MM.1S (cell line): ENCODE results near the gene SLIT3.

Source experiments
- DNase-seq: peaks from one replicate; pipeline ENCODE4 v3.0.0-alpha.2; 2015
- H2AFZ ChIP-seq: fragments of 300-600 bp; sonication (generic); 2 replicates; pipeline ENCODE4 v1.6.0; 2016; ENCODE audit warnings: antibody characterized with exemption, low read length
- H3F3A ChIP-seq: fragments of 300-600 bp; sonication (generic); 2 replicates; pipeline ENCODE4 v1.6.1; 2016; ENCODE audit warnings: mild to moderate bottlenecking, antibody characterized with exemption, low read length, moderate library complexity, mixed read lengths; ENCODE audit not compliant: insufficient read depth
- H3K27ac ChIP-seq: fragments of 300-600 bp; sonication (generic); 2 replicates; pipeline ENCODE4 v1.5.1; 2016; ENCODE audit warnings: mild to moderate bottlenecking, low read length
- H3K27me3 ChIP-seq: fragments of 300-600 bp; sonication (generic); replicated peaks from 2 replicates; pipeline ENCODE4 v1.6.0; 2016; ENCODE audit warnings: low read length; ENCODE audit not compliant: insufficient read depth
- H3K36me3 ChIP-seq: fragments of 300-600 bp; sonication (generic); replicated peaks from 2 replicates; pipeline ENCODE4 v1.6.1; 2016; ENCODE audit warnings: mild to moderate bottlenecking, low read length, mixed read lengths; ENCODE audit not compliant: insufficient read depth
- H3K4me1 ChIP-seq: fragments of 300-600 bp; sonication (generic); 2 replicates; pipeline ENCODE4 v1.6.1; 2016; ENCODE audit warnings: low read length, mixed read lengths
- H3K4me2 ChIP-seq: fragments of 300-600 bp; sonication (generic); 2 replicates; pipeline ENCODE4 v1.6.0; 2016; ENCODE audit warnings: low read depth, low read length
- H3K4me3 ChIP-seq: fragments of 300-600 bp; sonication (generic); 2 replicates; pipeline ENCODE4 v1.5.1; 2016; ENCODE audit warnings: low read length, mixed read lengths
- H3K79me2 ChIP-seq: fragments of 300-600 bp; sonication (generic); 2 replicates; pipeline ENCODE4 v1.6.1; 2016; ENCODE audit warnings: mixed run types, low read length, mixed read lengths
- H3K9ac ChIP-seq: fragments of 300-600 bp; sonication (generic); 2 replicates; pipeline ENCODE4 v1.6.1; 2016; ENCODE audit warnings: low read length, mixed read lengths
- H3K9me2 ChIP-seq: fragments of 300-600 bp; sonication (generic); replicated peaks from 2 replicates; pipeline ENCODE4 v1.6.1; 2016; ENCODE audit warnings: mild to moderate bottlenecking, low read length, mixed read lengths; ENCODE audit not compliant: insufficient read depth
- H3K9me3 ChIP-seq: fragments of 300-600 bp; sonication (generic); replicated peaks from 2 replicates; pipeline ENCODE4 v1.6.1; 2016; ENCODE audit warnings: mild to moderate bottlenecking, low read length, mixed read lengths; ENCODE audit not compliant: insufficient read depth
- H4K20me1 ChIP-seq: fragments of 300-600 bp; sonication (generic); 2 replicates; pipeline ENCODE4 v1.6.1; 2016; ENCODE audit warnings: mild to moderate bottlenecking, low read length, moderate library complexity, mixed read lengths; ENCODE audit not compliant: insufficient read depth
- EZH2 ChIP-seq: fragments of 300-600 bp; sonication (generic); optimal IDR thresholded peaks from 2 replicates; pipeline ENCODE3; 2017; ENCODE audit warnings: low read depth, mild to moderate bottlenecking, antibody characterized with exemption, low read length, mixed read lengths
- EZH2phosphoT487 ChIP-seq: fragments of 300-600 bp; sonication (generic); IDR thresholded peaks from 2 replicates; pipeline ENCODE4 v1.6.1; 2018; ENCODE audit warnings: antibody characterized with exemption, low read length
- TF ChIP-seq, protein P1 (sequence below): fragments of 300-600 bp; sonication (generic); IDR thresholded peaks from 2 replicates; pipeline ENCODE4 v1.5.1; 2016; ENCODE audit warnings: antibody characterized with exemption, low read length, mixed read lengths

The SLIT3 gene

DNA sequence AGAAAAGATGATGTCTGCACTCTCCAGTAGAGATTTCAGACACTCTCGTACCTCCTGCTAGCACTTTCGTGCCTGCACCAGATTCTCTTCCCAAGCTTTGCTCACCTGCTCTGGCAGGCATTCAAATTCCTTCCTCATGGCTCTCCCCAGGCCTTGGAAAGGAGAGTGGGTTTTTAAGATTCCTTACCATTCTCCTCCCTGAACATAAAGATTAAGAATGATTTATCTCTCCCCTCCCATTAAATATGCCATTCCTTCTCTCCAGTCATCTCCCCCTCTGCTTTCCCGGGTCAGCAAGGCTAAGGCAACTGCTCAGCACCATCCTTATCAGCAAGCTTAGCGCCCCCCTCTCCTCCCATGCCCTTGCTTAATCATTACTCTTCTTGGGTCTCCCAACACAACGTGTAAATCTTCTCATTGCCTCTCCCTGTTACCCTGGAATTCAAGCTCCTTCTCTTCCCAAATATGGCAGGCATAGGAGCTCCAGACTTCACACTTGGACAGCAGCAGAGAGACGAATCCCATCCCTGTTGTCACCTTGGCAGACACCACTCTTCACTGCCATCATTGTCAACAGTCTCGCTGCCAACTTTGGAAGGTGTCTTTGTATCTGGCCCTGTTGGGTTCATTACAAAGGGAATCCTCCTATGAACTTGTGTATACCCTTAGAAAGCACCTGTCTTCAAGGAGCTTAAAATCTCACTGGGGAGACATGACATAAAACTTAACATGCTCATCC is 332.9 kb downstream of the SLIT3 start:
- Histone ChIP-seq H3K9ac (no peak overlapping the region), H3K4me2 (no peak overlapping the region), H3K4me3 (no peak overlapping the region), H3K27ac (no peak overlapping the region), H4K20me1 (no peaks in the 10 kb centered on the region), H3K9me3 (no peaks in the 10 kb centered on the region), H3K27me3 (no peaks in the 10 kb centered on the region), H3K9me2 (no peaks in the 10 kb centered on the region), H3K4me1 (no peaks in the 10 kb centered on the region), H2AFZ (no peak overlapping the region), H3K36me3 (no peaks in the 10 kb centered on the region), H3F3A (no peaks in the 10 kb centered on the region), H3K79me2 (no peaks in the 10 kb centered on the region)
- DNase-seq, result no peak
- TF ChIP-seq EZH2 (no peak), EZH2phosphoT487 (no peak)
- TF ChIP-seq, protein P1, sequence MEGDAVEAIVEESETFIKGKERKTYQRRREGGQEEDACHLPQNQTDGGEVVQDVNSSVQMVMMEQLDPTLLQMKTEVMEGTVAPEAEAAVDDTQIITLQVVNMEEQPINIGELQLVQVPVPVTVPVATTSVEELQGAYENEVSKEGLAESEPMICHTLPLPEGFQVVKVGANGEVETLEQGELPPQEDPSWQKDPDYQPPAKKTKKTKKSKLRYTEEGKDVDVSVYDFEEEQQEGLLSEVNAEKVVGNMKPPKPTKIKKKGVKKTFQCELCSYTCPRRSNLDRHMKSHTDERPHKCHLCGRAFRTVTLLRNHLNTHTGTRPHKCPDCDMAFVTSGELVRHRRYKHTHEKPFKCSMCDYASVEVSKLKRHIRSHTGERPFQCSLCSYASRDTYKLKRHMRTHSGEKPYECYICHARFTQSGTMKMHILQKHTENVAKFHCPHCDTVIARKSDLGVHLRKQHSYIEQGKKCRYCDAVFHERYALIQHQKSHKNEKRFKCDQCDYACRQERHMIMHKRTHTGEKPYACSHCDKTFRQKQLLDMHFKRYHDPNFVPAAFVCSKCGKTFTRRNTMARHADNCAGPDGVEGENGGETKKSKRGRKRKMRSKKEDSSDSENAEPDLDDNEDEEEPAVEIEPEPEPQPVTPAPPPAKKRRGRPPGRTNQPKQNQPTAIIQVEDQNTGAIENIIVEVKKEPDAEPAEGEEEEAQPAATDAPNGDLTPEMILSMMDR, result no peak

DNA sequence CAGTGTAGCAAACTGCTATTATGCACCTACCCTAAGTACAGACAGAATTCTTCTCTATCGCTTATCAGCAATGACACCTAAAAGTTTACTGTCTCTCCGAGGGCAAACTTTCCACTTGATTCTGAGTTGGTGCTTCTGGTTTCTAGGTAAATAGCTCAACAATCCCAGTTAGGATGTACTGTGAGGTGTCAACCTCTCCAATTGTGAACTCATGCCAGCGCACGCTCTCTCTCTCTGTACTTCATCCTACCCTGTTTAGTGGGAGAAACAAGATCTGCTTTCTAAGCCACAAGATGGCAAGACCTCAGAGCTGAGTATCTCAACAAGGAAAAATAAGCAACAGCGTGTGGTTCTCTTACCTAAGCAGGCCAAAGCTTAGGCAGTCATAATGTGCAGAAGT is 335.3 kb downstream of the SLIT3 start:
- H3K9me2 ChIP-seq, result no peaks in the 10 kb centered on the region
- DNase-seq, result no peak
- no peaks in the 10 kb centered on the region for H3K4me1 ChIP-seq
- H3K27me3 ChIP-seq, result no peaks in the 10 kb centered on the region
- H3K27ac ChIP-seq, result no peak overlapping the region
- H3K9me3 ChIP-seq, result no peaks in the 10 kb centered on the region
- no peak overlapping the region for H3K4me3 ChIP-seq
- no peaks in the 10 kb centered on the region for H4K20me1 ChIP-seq
- H2AFZ ChIP-seq, result no peak overlapping the region
- H3F3A ChIP-seq, result no peaks in the 10 kb centered on the region
- no peak overlapping the region for H3K9ac ChIP-seq
- no peaks in the 10 kb centered on the region for H3K36me3 ChIP-seq
- TF ChIP-seq EZH2phosphoT487, result no peak
- no peak for TF ChIP-seq EZH2
- TF ChIP-seq, protein P1, result no peak
- no peaks in the 10 kb centered on the region for H3K79me2 ChIP-seq
- no peak overlapping the region for H3K4me2 ChIP-seq

DNA sequence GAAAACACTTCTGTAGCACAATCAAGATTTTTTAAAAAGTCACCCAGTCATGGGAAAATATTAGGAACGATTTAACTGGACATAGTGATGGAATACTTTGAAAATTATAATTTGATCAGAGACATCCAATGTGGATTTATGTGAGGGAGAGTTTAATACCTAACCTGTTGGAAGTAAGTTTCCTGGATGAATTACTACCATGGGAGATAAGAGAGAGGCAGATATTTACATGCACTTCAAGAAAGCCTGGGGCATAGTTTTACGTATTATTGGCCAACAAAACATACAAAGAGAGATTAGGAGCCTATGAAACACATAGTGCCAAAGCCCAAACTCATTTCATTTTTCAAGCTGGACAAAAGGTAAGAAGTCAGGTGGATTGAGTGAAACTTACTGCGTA is 336.8 kb downstream of the SLIT3 start:
- Histone ChIP-seq H4K20me1 (no peaks in the 10 kb centered on the region), H3K79me2 (no peaks in the 10 kb centered on the region), H3K36me3 (no peaks in the 10 kb centered on the region), H3K9me3 (no peaks in the 10 kb centered on the region), H3K27ac (no peak overlapping the region), H3K9me2 (no peaks in the 10 kb centered on the region), H3F3A (no peaks in the 10 kb centered on the region), H3K9ac (no peak overlapping the region), H3K4me2 (no peak overlapping the region), H3K4me3 (no peak overlapping the region), H3K4me1 (no peaks in the 10 kb centered on the region), H2AFZ (no peak overlapping the region), H3K27me3 (no peaks in the 10 kb centered on the region)
- DNase-seq, result no peak
- TF ChIP-seq, protein P1, result no peak
- no peak for TF ChIP-seq EZH2phosphoT487
- no peak for TF ChIP-seq EZH2
